AG09319 (cell line): Measurements from ENCODE around the gene DPYD.
A peak's percentile ranks its signal among the peaks of the same experiment; 100 is the strongest.
"Not testable (repeated sequence)": the region's sequence is repeated elsewhere in the genome, so short reads cannot be mapped to it uniquely, and the experiment has no call there.

Experiments used
- DNase-seq: peaks from one replicate; pipeline ENCODE4 v3.0.0-alpha.2; 2010; ENCODE audit warnings: low read depth; ENCODE audit errors: extremely low read depth
- TF ChIP-seq, protein P1 (sequence below): IDR thresholded peaks from 2 replicates; pipeline ENCODE4 v1.5.1; 2011; ENCODE audit warnings: low read depth, mild to moderate bottlenecking, inconsistent platforms, low read length, moderate library complexity

The DPYD gene

DNA sequence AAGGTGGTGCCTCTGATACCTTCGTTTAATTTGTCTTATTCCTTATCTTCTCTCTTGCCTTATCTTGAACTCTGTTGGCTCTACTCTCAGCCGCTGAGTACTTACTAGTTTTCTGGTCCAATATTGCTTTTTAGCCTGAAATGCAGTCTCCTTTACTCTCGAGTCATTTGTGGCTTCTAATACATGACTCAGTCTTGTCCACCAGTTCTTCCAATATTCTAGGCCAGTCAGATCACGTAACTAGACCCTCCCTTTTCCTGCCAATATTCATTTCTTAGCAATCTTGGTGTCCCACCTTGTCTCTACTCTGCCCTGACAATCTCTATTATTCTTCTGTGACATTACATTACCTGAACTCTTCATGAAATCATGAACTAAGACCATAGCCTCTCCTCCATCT is 555.8 kb downstream of the DPYD start:
- DNase-seq = no peak
- TF ChIP-seq, protein P1, sequence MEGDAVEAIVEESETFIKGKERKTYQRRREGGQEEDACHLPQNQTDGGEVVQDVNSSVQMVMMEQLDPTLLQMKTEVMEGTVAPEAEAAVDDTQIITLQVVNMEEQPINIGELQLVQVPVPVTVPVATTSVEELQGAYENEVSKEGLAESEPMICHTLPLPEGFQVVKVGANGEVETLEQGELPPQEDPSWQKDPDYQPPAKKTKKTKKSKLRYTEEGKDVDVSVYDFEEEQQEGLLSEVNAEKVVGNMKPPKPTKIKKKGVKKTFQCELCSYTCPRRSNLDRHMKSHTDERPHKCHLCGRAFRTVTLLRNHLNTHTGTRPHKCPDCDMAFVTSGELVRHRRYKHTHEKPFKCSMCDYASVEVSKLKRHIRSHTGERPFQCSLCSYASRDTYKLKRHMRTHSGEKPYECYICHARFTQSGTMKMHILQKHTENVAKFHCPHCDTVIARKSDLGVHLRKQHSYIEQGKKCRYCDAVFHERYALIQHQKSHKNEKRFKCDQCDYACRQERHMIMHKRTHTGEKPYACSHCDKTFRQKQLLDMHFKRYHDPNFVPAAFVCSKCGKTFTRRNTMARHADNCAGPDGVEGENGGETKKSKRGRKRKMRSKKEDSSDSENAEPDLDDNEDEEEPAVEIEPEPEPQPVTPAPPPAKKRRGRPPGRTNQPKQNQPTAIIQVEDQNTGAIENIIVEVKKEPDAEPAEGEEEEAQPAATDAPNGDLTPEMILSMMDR = no peak

DNA sequence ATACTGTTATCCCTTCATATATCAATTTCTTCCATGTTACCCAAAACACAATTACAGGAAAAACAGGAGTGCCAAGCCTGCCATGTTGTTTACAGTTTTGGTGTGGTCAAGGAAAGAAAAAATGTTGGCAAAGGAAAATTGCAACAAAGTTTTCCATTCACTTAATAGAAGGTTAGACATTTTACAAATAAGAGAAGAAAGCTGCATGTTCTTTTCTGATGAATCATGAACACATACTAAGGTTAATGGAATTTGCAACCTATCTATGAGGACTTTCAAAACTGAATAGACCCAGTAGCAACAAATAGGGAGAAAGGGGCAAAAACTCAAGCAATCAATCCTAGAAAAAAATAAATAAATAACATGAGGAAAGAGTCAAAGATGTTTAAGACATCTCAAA is 556.7 kb downstream of the DPYD start:
- TF ChIP-seq, protein P1 = no peak
- no peak for DNase-seq

DNA sequence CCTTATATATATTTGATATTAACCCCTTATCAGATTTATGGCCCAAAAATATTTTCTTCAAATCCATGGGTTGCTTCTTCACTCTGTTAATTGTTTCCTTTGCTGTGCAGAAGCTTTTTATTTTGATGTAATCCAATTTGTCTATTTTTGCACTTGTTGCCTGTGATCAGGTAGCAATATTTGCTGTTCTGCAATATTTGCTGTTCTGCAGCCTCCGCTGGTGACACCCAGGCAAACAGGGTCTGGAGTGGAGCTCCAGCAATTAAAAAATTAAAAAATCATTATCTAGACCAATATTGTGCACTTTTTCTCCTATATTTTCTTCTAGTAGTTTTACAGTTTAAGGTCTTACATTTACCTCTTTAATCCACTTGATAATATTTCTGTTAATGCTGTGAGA is 564.5 kb downstream of the DPYD start:
- TF ChIP-seq, protein P1 = no peak

DNA sequence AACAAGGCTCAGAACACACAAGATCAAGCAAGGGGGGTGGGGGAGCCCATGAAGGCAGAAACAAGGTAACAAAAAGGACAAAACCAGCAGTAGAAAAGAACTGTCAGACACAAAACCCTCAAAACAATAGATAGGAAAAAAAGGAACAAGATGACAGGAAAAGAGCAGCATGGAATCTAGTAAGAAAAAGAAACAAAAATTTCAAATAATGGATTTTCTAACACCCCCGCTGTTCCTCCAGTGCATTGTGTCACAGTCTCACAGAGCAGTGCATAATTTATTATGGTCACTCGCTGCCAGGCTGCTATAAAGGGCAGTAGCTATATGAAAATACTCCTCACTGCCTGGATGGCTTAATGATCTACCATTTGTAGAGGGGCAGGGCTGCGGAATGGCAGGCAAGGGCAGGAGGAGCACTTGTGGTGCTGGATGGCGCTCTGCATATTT is 567.9 kb downstream of the DPYD start:
- DNase-seq = no peak
- TF ChIP-seq, protein P1 = no peak

More for the DNA sequence above, 564.5 kb downstream of the DPYD start:
- no peak for DNase-seq

DNA sequence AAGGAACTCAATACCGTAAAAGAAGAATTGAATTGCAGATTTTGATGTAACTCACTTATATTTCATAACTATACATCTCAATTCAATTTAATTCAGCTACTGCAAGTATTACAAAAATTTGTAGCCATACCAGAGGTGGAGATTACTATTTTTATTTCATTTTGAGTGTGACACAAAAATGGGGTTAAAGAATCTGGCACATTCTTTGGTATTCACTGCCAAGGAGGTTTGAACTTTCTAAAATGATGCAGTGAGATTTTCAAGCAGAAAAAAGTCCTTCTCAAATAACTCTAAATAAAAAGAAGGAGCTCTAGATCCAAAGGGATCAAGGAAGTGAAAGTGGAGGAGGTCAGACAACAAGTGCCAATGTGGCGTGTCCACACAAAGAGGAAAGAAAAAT is 569.0 kb downstream of the DPYD start:
- TF ChIP-seq, protein P1 = no peak
- no peak for DNase-seq

DNA sequence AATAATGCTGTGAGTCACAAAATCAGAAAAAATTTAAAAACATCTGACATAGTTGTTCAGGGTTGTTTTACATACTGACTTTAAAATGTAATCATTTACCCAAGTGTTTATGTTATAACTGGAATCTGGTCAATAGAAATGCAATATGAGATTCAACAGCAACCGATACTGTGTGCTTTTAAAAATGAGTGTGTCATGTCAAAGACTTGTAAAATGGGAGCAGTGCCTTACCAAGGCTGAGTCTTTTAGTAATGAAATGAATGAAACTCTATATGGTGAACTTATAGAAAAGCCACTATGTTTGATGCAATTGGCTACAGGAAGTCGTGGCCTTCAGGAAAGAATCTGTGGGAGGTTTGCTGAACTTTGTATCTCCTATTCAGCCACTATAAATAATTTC is 570.2 kb downstream of the DPYD start:
- DNase-seq = peak; percentile 35

DNA sequence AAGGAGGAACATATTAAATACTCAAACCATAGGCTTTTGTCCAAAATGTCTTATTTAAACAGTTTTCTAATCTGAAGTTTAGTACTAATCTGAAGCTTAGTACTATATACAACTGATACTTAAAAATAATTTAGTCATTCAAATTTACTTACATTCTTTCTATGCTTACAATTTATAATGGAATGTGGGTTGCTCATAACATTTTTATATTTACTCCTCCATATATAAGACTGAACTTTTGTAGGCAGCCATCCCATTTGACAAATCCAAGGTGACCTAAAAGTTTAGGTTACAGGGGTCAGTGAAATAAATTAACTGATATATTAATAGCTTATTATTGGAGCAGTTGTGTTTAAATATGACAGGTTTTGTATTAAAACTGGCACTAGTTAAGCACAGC is 570.6 kb downstream of the DPYD start:
- TF ChIP-seq, protein P1 = no peak
- DNase-seq = no peak

More for the DNA sequence above, 570.2 kb downstream of the DPYD start:
- TF ChIP-seq, protein P1 = no peak

DNA sequence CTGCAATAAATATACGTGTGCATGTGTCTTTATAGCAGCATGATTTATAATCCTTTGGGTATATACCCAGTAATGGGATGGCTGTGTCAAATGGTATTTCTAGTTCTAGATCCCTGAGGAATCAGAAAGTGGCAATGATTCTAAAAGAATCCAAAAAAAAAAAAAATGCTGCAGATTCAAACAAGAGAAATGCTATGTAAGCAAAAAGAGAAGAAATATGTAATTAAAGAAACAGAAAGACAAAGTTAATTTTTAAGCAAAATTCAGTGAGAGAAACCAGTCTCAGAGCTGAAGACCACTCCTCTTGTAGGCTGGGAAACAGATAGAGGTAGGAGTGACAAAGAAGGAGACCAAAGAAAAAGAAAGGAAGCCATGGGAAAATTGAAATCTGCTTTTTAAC is 571.0 kb downstream of the DPYD start:
- DNase-seq = not testable (repeated sequence)
